Spinal cord (tissue), 10 donors: ENCODE data around the gene SFRP2. TPM values are rescaled to one million over a fixed set of nuclear protein-coding genes. Genes with fewer than 3 reads are reported as not detected.

Source experiments
- DNase-seq, 6 donors: peaks; one replicate each; pipeline versions ENCODE4 v3.0.0 to v3.0.0-alpha.2; 2013 to 2015; ENCODE audit warnings: low spot score in 6 of 6, low read depth in 4 of 6
- H3K27ac ChIP-seq: one replicate; pipeline ENCODE4 v1.5.1; 2013; ENCODE audit warnings: low read depth, low read length, control low read depth
- H3K27me3 ChIP-seq: one replicate; pipeline ENCODE4 v1.6.1; 2013; ENCODE audit warnings: low read length; ENCODE audit not compliant: control insufficient read depth, insufficient read depth
- H3K36me3 ChIP-seq: one replicate; pipeline ENCODE4 v1.6.1; 2013; ENCODE audit warnings: low read length; ENCODE audit not compliant: control insufficient read depth, insufficient read depth
- H3K4me1 ChIP-seq: one replicate; pipeline ENCODE4 v1.6.1; 2013; ENCODE audit warnings: low read length; ENCODE audit not compliant: control insufficient read depth, insufficient read depth
- H3K4me3 ChIP-seq: one replicate; pipeline ENCODE4 v1.5.1; 2013; ENCODE audit warnings: low read depth, low read length, control low read depth
- H3K9me3 ChIP-seq: one replicate; pipeline ENCODE4 v1.6.1; 2013; ENCODE audit warnings: low read length; ENCODE audit not compliant: control insufficient read depth, insufficient read depth
- WGBS: methylation state at CpG from one replicate; pipeline ENCODE4 v1.1.5; 2013; ENCODE audit warnings: missing lambda C conversion rate; ENCODE audit not compliant: insufficient coverage; 5-methylcytosine and 5-hydroxymethylcytosine counted together
- long read RNA-seq, 4 donors: transcript quantifications; one replicate each; lab custom pipeline, GENCODE V29; 2026
- polyA plus RNA-seq, 2 donors: library from polyadenylated mRNA; unstranded; fragments of 120-200 nt; gene quantifications; one replicate each; pipeline ENCODE4 v1.2.1, GENCODE V29; 2013; ENCODE audit not compliant: insufficient read length in 2 of 2
- total RNA-seq, 2 donors: library from RNA; depleted of rRNA in 1 of 2; stranded (reverse); fragments of 120-200 nt in 1 of 2; fragments of >200 nt in 1 of 2; gene quantifications; one replicate each; pipeline versions ENCODE4 v1.2.3 to v1.2.4, GENCODE V29; 2013 to 2014
- donor health status: healthy.

Gene SFRP2
- total RNA-seq (10 to 100 TPM; 25.6 to 28.5 TPM), polyA plus RNA-seq (10 to 100 TPM; 44.7 to 66.5 TPM)
- long read RNA-seq, donor 1, transcript SFRP2-201 (3 exons, 2,032 nt), result major isoform, 13 of 13 reads
- long read RNA-seq, donor 1, partial matches to known transcripts, result 0 of 13 reads
- long read RNA-seq, donor 1, other reads (novel, unspliced or antisense), result 0 of 13 reads
- long read RNA-seq, donor 2, partial matches to known transcripts, result 0 of 4 reads
- long read RNA-seq, donor 2, other reads (novel, unspliced or antisense), result 0 of 4 reads
- long read RNA-seq, donor 3, transcript SFRP2-201 (3 exons, 2,032 nt), result major isoform, 12 of 12 reads
- long read RNA-seq, donor 3, partial matches to known transcripts, result 0 of 12 reads
- long read RNA-seq, donor 3, other reads (novel, unspliced or antisense), result 0 of 12 reads
- long read RNA-seq, donor 4, transcript SFRP2-201 (3 exons, 2,032 nt), result major isoform, 5 of 5 reads
- long read RNA-seq, donor 4, partial matches to known transcripts, result 0 of 5 reads
- long read RNA-seq, donor 4, other reads (novel, unspliced or antisense), result 0 of 5 reads

- H3K4me1 ChIP-seq, result peaks cover 51% of the 10 kb centered on the region
- H3K9me3 ChIP-seq, result no peaks in the 10 kb centered on the region
- H3K4me3 ChIP-seq, result peak within 1 kb of the TSS; percentile 40
- peak in 2 of 6 donors; percentile 80 to 85 for DNase-seq
- peaks cover 71% of the 10 kb centered on the region for H3K27me3 ChIP-seq
- peak within 1 kb of the TSS; percentile 13 for H3K27ac ChIP-seq
- no peaks in the 10 kb centered on the region for H3K36me3 ChIP-seq
- WGBS, result 2% methylated on average over 72 of the region's 72 CpGs
Observed at GRCh38 chr4:153788413-153789276, at the start of gene SFRP2. TSS of gene SFRP2 (minus strand) at chr4:153789083. CDS start at chr4:153788835, 248 bp downstream.

DNA sequence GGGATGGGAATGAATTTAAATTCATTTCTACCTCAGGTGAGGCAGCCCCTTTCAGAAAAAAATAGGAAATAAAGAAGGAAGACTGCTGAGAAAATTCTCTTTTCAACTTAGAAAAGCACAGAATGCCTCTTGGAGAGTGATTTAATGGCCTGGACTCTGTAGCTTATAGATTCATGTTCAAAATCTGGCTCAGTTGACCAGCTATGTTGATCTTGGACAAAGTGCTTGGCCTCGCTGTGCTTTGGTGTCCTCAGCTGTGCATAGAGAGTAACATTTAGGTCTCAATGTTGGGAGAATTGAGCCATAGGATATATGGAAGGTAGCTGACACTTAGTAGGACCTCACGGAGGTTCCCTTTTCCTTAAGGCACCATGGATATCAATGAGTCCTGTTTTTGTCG is 49.7 kb upstream of the SFRP2 start:
- Histone ChIP-seq H3K4me1 (no peaks in the 10 kb centered on the region), H3K36me3 (no peaks in the 10 kb centered on the region), H3K27ac (no peak overlapping the region), H3K27me3 (no peaks in the 10 kb centered on the region), H3K9me3 (no peaks in the 10 kb centered on the region), H3K4me3 (no peak overlapping the region)
- DNase-seq, result no peak
- WGBS, result 63% methylated on average over 3 of the region's 3 CpGs

DNA sequence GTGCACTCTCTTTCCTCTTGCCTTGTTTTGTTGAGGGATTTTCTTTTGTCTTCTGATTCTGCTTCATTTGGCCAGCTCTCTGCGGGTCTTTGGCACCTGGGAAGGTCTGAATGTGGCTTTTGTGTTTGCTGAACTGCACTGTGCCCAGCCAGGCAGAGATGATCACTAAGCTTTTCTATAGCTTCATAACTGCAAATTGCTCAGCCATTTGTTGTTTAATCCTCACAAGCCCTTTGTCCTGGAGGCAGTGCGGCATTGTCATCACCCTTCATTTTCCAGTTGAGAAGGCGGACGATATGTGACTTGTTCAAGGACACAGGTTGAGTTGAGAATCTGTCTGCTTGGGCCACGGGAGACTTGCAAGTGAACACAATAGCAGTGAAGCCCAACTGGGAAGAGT is 46.0 kb upstream of the SFRP2 start:
- Histone ChIP-seq H3K4me1 (no peaks in the 10 kb centered on the region), H3K4me3 (no peak overlapping the region), H3K27me3 (no peaks in the 10 kb centered on the region), H3K36me3 (no peaks in the 10 kb centered on the region), H3K9me3 (no peaks in the 10 kb centered on the region), H3K27ac (no peak overlapping the region)
- DNase-seq, result peak in 1 of 6 donors; percentile 18
- WGBS, result 36% methylated on average over 5 of the region's 5 CpGs

- DNase-seq, result no peak
- no peak overlapping the region for H3K4me3 ChIP-seq
- H3K27ac ChIP-seq, result no peak overlapping the region
- 96% methylated on average over 3 of the region's 3 CpGs for WGBS
- H3K4me1 ChIP-seq, result no peaks in the 10 kb centered on the region
- H3K36me3 ChIP-seq, result no peaks in the 10 kb centered on the region
- no peaks in the 10 kb centered on the region for H3K9me3 ChIP-seq
- H3K27me3 ChIP-seq, result no peaks in the 10 kb centered on the region
Observed at GRCh38 chr4:153832720-153833287, 43.9 kb upstream of the SFRP2 start.

- no peaks in the 10 kb centered on the region for H3K27me3 ChIP-seq
- DNase-seq, result no peak
- no peaks in the 10 kb centered on the region for H3K9me3 ChIP-seq
- H3K36me3 ChIP-seq, result no peaks in the 10 kb centered on the region
- no peak overlapping the region for H3K27ac ChIP-seq
- H3K4me1 ChIP-seq, result no peaks in the 10 kb centered on the region
- WGBS, result 100% methylated on average over 1 of the region's 4 CpGs
- no peak overlapping the region for H3K4me3 ChIP-seq
Observed at GRCh38 chr4:153832054-153832453, 43.2 kb upstream of the SFRP2 start.

DNA sequence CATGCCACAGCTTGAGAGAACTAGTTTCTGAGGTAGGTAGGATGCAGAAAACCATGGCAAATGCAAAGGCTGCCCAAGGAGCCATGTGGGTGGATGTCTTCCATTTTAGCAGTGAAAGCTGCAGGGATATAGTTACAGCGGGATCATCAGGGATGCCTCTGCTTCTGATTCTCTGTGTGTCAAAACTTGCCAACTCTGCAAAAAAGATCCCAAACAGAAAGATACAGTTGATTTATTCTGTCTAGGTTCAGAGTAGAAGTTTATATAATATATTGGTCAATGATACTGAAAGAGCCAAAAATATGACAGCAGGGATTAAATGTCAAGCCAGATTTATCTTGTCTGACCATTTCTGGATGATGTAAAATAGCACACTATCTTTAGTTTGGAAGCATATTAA is 42.4 kb upstream of the SFRP2 start:
- Histone ChIP-seq H3K4me1 (no peaks in the 10 kb centered on the region), H3K36me3 (no peaks in the 10 kb centered on the region), H3K27me3 (no peaks in the 10 kb centered on the region), H3K27ac (no peak overlapping the region), H3K9me3 (no peaks in the 10 kb centered on the region), H3K4me3 (no peak overlapping the region)
- no peak for DNase-seq
- no CpG with 5 or more reads among the region's 1 CpG for WGBS

- WGBS, result 80% methylated on average over 1 of the region's 2 CpGs
- no peak for DNase-seq
- no peaks in the 10 kb centered on the region for H3K9me3 ChIP-seq
- no peaks in the 10 kb centered on the region for H3K4me1 ChIP-seq
- no peak overlapping the region for H3K4me3 ChIP-seq
- no peaks in the 10 kb centered on the region for H3K36me3 ChIP-seq
- no peaks in the 10 kb centered on the region for H3K27me3 ChIP-seq
- H3K27ac ChIP-seq, result no peak overlapping the region
Observed at GRCh38 chr4:153825691-153826090, 36.8 kb upstream of the SFRP2 start.

DNA sequence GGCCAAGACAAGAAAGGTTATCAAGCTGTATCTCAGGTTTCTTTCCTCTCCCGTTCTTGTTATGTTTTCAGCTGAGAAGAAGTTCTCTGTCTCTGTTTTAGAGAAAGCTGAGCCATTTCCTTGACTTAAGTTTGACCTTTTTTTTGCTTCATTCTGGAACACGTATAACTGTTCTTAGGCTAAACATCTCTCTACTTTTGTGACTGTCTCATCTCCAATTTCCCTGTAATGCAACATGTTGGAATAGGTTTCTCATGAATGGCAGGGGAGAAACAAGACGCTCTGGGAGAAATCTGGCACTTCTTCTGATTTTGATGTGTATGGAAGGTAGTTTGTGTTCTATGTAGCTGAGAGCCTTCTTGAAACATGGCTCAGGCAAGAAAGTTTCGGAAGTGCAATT is 36.2 kb upstream of the SFRP2 start:
- Histone ChIP-seq H3K27me3 (no peaks in the 10 kb centered on the region), H3K36me3 (no peaks in the 10 kb centered on the region), H3K27ac (no peak overlapping the region), H3K4me3 (no peak overlapping the region), H3K4me1 (no peaks in the 10 kb centered on the region), H3K9me3 (no peaks in the 10 kb centered on the region)
- 100% methylated on average over 1 of the region's 4 CpGs for WGBS
- no peak for DNase-seq

DNA sequence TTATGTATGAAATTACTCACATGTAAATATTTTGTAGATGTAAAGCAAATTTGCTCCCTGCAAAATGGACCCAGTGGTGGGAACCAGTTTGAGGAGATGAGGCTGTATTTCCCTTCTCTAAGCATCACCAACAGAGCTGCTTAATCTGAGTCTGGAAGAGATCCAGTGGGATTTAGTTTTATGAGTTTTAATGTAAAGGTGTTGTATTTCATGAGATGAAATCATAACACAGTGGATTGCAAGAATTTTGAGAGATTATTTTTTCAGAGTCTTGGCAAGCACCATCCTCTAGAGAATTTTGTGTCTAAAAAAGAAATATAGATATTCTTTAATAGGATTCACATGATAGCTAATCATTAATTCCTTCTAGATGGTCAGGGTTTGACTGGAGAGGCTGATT is 35.6 kb upstream of the SFRP2 start:
- Histone ChIP-seq H3K4me1 (no peaks in the 10 kb centered on the region), H3K4me3 (no peak overlapping the region), H3K36me3 (no peaks in the 10 kb centered on the region)

More for the DNA sequence above, 35.6 kb upstream of the SFRP2 start:
- DNase-seq, result no peak
- no peaks in the 10 kb centered on the region for H3K9me3 ChIP-seq
- H3K27ac ChIP-seq, result no peak overlapping the region
- no peaks in the 10 kb centered on the region for H3K27me3 ChIP-seq
